ENCODE measurements around the gene TFDP1. TPM values are rescaled to one million over a fixed set of nuclear protein-coding genes. Genes with fewer than 3 reads are reported as not detected.

The TFDP1 gene
- total RNA-seq, 2 experiments from 2014 or later: 87.9 to 119 TPM

DNA sequence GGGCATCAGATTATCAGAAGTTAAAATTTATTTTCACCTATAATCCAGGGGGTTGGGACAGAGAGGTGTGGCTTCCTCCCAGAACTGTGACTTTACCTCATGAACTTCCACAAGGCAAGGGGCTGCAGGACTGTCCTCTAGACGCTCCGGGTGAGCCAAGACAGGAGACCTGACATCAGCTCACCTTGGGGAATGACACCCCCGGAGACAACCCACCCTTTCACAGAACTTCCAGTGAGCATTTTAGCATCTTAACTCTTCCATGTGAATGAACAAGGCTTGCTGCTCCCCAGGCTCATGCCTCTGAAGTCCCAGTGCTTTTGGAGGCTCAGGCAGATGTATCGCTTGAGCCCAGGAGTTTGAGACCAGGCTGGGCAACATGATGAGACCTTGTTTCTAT, 29.4 kb upstream of the TFDP1 start:
- ChIA-PET CTCF (ENCODE audit: unreplicated experiment) (no interaction called here), POLR2A (no interaction called here)
- no peaks in the 10 kb centered on the region for H3K79me2 ChIP-seq (ENCODE audit: insufficient read depth, low read depth, low read length)
- DNase-seq (ENCODE audit: low spot score): no peak
- BruUV-seq (replicated peaks): no TSS peak
- H3K4me3 ChIP-seq (ENCODE audit: low read depth, low read length, poor library complexity, severe bottlenecking): no peak overlapping the region
- H3K4me1 ChIP-seq (ENCODE audit: insufficient read depth, low read length, poor library complexity, severe bottlenecking): no peaks in the 10 kb centered on the region
- intact Hi-C loops (cut with micrococcal nuclease; ENCODE audit: unreplicated experiment): no loop called here
- H3K4me2 ChIP-seq (ENCODE audit: low read length): no peak overlapping the region
- no peaks in the 10 kb centered on the region for H4K20me1 ChIP-seq (ENCODE audit: insufficient read depth, low read length)
- no peaks in the 10 kb centered on the region for H3K36me3 ChIP-seq (ENCODE audit: insufficient read depth, low read length)
- H3K9me2 ChIP-seq (ENCODE audit: insufficient read depth, low read length): no peaks in the 10 kb centered on the region
- no peak overlapping the region for H2AFZ ChIP-seq (ENCODE audit: low read length)
- no peak overlapping the region for H3K27ac ChIP-seq (ENCODE audit: low read depth, low read length, poor library complexity, severe bottlenecking)
- no peaks in the 10 kb centered on the region for H3K9me3 ChIP-seq (ENCODE audit: low read length)
- TF ChIP-seq CTCF (conservative IDR thresholded peaks at IDR 0.05; ENCODE audit: low read length): no peak
- TF ChIP-seq EZH2phosphoT487 (IDR thresholded peaks at IDR 0.05; ENCODE audit: borderline replicate concordance, low read depth, low read length): no peak

DNA sequence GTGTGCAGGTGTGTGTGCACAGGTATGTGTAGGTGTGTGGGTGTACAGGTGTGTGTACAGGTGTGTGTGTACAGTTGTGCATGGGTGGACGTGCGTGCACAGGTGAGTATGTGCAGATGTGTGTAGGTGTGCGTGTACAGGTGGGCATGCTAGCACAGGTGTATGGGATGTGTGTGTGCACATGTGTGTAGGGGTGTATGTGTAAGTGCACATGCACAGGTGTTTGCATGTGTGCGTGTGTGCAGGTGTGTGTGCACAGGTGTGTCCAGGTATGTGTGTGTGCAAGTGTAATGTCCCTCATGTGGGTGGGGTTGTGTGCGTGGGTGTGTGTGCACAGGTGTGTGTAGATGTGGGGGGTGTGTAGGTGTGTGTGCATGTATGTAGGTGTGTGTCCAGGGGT, 27.5 kb upstream of the TFDP1 start:
- Histone ChIP-seq H3K27ac (ENCODE audit: low read depth, low read length, poor library complexity, severe bottlenecking) (no peak overlapping the region), H3K79me2 (ENCODE audit: insufficient read depth, low read depth, low read length) (no peaks in the 10 kb centered on the region), H2AFZ (ENCODE audit: low read length) (no peak overlapping the region), H3K36me3 (ENCODE audit: insufficient read depth, low read length) (no peaks in the 10 kb centered on the region), H3K9me2 (ENCODE audit: insufficient read depth, low read length) (no peaks in the 10 kb centered on the region), H3K4me3 (ENCODE audit: low read depth, low read length, poor library complexity, severe bottlenecking) (no peak overlapping the region), H3K9me3 (ENCODE audit: low read length) (no peaks in the 10 kb centered on the region), H4K20me1 (ENCODE audit: insufficient read depth, low read length) (no peaks in the 10 kb centered on the region), H3K4me1 (ENCODE audit: insufficient read depth, low read length, poor library complexity, severe bottlenecking) (no peaks in the 10 kb centered on the region), H3K4me2 (ENCODE audit: low read length) (no peak overlapping the region)
- no peak for TF ChIP-seq EZH2phosphoT487 (IDR thresholded peaks at IDR 0.05; ENCODE audit: borderline replicate concordance, low read depth, low read length)
- no peak for TF ChIP-seq CTCF (conservative IDR thresholded peaks at IDR 0.05; ENCODE audit: low read length)
- DNase-seq (ENCODE audit: low spot score): no peak
- intact Hi-C loops (cut with micrococcal nuclease; ENCODE audit: unreplicated experiment): no loop called here
- no TSS peak for BruUV-seq (replicated peaks)
- CTCF ChIA-PET (ENCODE audit: unreplicated experiment): no interaction called here
- POLR2A ChIA-PET: no interaction called here

DNA sequence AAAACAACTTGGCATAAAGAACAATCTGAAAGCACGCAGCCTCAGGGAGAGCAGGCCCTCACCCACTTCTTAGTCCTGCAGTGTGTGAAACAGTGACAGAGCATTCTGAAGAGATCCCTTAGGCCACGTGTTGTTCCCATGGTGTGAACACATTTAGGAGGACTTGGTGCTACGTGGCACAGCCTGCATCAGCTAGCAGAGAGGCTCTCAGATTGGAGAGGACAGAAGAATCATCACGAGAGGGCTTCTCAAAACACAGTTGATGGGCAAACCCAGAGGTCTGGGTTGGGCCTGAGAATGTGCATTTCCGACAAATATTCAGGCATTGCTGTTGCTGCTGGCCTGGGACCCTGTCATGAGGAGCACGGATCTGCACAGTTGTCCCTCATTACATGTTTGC, 26.1 kb upstream of the TFDP1 start:
- BruUV-seq (replicated peaks): no TSS peak
- no peak overlapping the region for H3K4me3 ChIP-seq (ENCODE audit: low read depth, low read length, poor library complexity, severe bottlenecking)
- no peaks in the 10 kb centered on the region for H4K20me1 ChIP-seq (ENCODE audit: insufficient read depth, low read length)
- no peak for DNase-seq (ENCODE audit: low spot score)
- intact Hi-C loops (cut with micrococcal nuclease; ENCODE audit: unreplicated experiment): no loop called here
- TF ChIP-seq EZH2phosphoT487 (IDR thresholded peaks at IDR 0.05; ENCODE audit: borderline replicate concordance, low read depth, low read length): no peak
- no peak for TF ChIP-seq CTCF (conservative IDR thresholded peaks at IDR 0.05; ENCODE audit: low read length)
- H3K27ac ChIP-seq (ENCODE audit: low read depth, low read length, poor library complexity, severe bottlenecking): no peak overlapping the region
- no peaks in the 10 kb centered on the region for H3K36me3 ChIP-seq (ENCODE audit: insufficient read depth, low read length)
- H3K9me3 ChIP-seq (ENCODE audit: low read length): no peaks in the 10 kb centered on the region
- ChIA-PET POLR2A (no interaction called here), CTCF (ENCODE audit: unreplicated experiment) (no interaction called here)
- H3K9me2 ChIP-seq (ENCODE audit: insufficient read depth, low read length): no peaks in the 10 kb centered on the region
- H3K79me2 ChIP-seq (ENCODE audit: insufficient read depth, low read depth, low read length): no peaks in the 10 kb centered on the region
- H3K4me2 ChIP-seq (ENCODE audit: low read length): no peak overlapping the region
- H2AFZ ChIP-seq (ENCODE audit: low read length): no peak overlapping the region
- no peaks in the 10 kb centered on the region for H3K4me1 ChIP-seq (ENCODE audit: insufficient read depth, low read length, poor library complexity, severe bottlenecking)
